ENCODE data around the gene ZNF518A. TPM values are rescaled to one million over a fixed set of nuclear protein-coding genes. Genes with fewer than 3 reads are reported as not detected.

The ZNF518A gene
- total RNA-seq, 1 experiment from 2014 or later: 36.2 TPM

DNA sequence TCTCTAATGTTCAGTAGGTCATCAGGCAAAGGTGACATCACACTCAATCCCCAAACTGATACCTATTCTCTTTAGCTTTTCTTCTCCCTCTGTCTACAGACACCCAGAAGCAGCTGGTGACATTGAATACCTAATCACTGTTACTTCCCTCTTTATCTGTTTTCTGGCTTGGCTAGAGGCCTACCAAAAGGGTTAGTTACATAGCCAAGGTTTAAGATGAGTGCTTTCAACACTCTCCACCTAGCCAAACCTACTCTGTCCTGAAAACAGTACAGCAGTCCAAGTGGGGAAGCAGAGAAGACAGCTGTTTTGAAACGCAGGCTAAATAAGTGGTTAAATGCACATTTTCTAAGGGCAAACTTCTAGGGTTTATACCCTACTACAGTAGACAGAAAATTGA lies 47.3 kb upstream of the ZNF518A start:
- no peaks in the 10 kb centered on the region; the same call in 1 of the 2 replicates for H3K27me3 Mint-ChIP-seq (ENCODE audit: low read depth)
- Histone ChIP-seq H3K4me2 (ENCODE audit: insufficient read depth, insufficient read length, low read length) (no peak overlapping the region), H2BK120ac (ENCODE audit: low read depth, low read length, poor library complexity, severe bottlenecking) (no peak overlapping the region), H2BK20ac (ENCODE audit: low read depth, low read length, poor library complexity, severe bottlenecking) (no peak overlapping the region), H3K9me3 (ENCODE audit: control insufficient read depth, low read depth, low read length) (no peaks in the 10 kb centered on the region), H3K79me2 (ENCODE audit: insufficient read depth, low read length) (no peaks in the 10 kb centered on the region), H3K18ac (ENCODE audit: insufficient read length, low read depth, low read length) (no peak overlapping the region), H3K27ac (ENCODE audit: insufficient read length, low read depth, low read length) (no peak overlapping the region), H3K79me1 (ENCODE audit: insufficient read depth, low read depth, low read length, poor library complexity, severe bottlenecking) (no peaks in the 10 kb centered on the region), H3K14ac (ENCODE audit: insufficient read depth, low read length) (no peak overlapping the region), H3K23ac (ENCODE audit: insufficient read length, low read depth, low read length) (no peak overlapping the region), H3K4me1 (ENCODE audit: insufficient read depth, low read length) (no peaks in the 10 kb centered on the region), H4K5ac (ENCODE audit: insufficient read length, low read depth, low read length) (no peak overlapping the region), H2BK12ac (ENCODE audit: insufficient read length, low read depth, low read length) (no peak overlapping the region), H3K56ac (ENCODE audit: insufficient read length, low read depth, low read length) (no peak overlapping the region), H3K4ac (ENCODE audit: low read depth, low read length) (no peak overlapping the region), H3K9ac (ENCODE audit: extremely low read depth, insufficient read length, low read length) (no peak overlapping the region), H2BK15ac (ENCODE audit: low read depth, low read length) (no peak overlapping the region), H2AK5ac (ENCODE audit: insufficient read length, low read length) (no peak overlapping the region), H3T11ph (ENCODE audit: low read length) (no peak overlapping the region), H2AFZ (ENCODE audit: low read length) (no peak overlapping the region), H4K8ac (replicated peaks; ENCODE audit: insufficient read length, low read depth, low read length) (no peak overlapping the region), H4K91ac (ENCODE audit: insufficient read length, low read depth, low read length) (no peak overlapping the region), H4K20me1 (ENCODE audit: control insufficient read depth, insufficient read depth, insufficient read length) (no peaks in the 10 kb centered on the region), H3K23me2 (ENCODE audit: insufficient read length, low read depth, low read length, poor library complexity, severe bottlenecking) (no peaks in the 10 kb centered on the region), H2BK5ac (ENCODE audit: insufficient read length, low read length) (no peak overlapping the region), H3K27me3 (ENCODE audit: insufficient read depth, low read length) (no peaks in the 10 kb centered on the region)
- H3K9me3 Mint-ChIP-seq: no peaks in the 10 kb centered on the region
- H3K4me1 Mint-ChIP-seq: peaks cover 1 to 2% of the 10 kb centered on the region in 2 experiments
- no peaks in the 10 kb centered on the region for H3K36me3 Mint-ChIP-seq (ENCODE audit: insufficient read depth in 1 of 3, low read depth in 3 of 3)
- DNase-seq: no peak
- no peak overlapping the region for H3K27ac Mint-ChIP-seq
- H3K4me3 Mint-ChIP-seq: no peak overlapping the region
- TF ChIP-seq, protein P1, sequence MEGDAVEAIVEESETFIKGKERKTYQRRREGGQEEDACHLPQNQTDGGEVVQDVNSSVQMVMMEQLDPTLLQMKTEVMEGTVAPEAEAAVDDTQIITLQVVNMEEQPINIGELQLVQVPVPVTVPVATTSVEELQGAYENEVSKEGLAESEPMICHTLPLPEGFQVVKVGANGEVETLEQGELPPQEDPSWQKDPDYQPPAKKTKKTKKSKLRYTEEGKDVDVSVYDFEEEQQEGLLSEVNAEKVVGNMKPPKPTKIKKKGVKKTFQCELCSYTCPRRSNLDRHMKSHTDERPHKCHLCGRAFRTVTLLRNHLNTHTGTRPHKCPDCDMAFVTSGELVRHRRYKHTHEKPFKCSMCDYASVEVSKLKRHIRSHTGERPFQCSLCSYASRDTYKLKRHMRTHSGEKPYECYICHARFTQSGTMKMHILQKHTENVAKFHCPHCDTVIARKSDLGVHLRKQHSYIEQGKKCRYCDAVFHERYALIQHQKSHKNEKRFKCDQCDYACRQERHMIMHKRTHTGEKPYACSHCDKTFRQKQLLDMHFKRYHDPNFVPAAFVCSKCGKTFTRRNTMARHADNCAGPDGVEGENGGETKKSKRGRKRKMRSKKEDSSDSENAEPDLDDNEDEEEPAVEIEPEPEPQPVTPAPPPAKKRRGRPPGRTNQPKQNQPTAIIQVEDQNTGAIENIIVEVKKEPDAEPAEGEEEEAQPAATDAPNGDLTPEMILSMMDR (conservative IDR thresholded peaks at IDR 0.05): no peak
- WGBS (ENCODE audit: extremely low coverage, insufficient read length, low lambda C conversion rate): no CpG with 5 or more reads among the region's 1 CpG
